Mesenchymal stem cell (in vitro differentiated cells and primary cell): ENCODE measurements around the gene CLIC1.

ENCODE experiments used
- DNase-seq: peaks from one replicate; pipeline ENCODE4 v3.0.0-alpha.2; 2013
- H2AFZ ChIP-seq: one replicate; pipeline ENCODE4 v1.6.1; 2013; ENCODE audit warnings: low read depth, mild to moderate bottlenecking, control low read depth, inconsistent platforms, low read length, moderate library complexity
- H2AK5ac ChIP-seq: 2 replicates; pipeline ENCODE4 v1.6.1; 2013; ENCODE audit warnings: low read length, moderate library complexity, mild to moderate bottlenecking, inconsistent platforms; ENCODE audit not compliant: severe bottlenecking
- H2BK120ac ChIP-seq: one replicate; pipeline ENCODE4 v1.6.1; 2013; ENCODE audit warnings: low read depth, mild to moderate bottlenecking, inconsistent platforms, low read length, moderate library complexity
- H2BK12ac ChIP-seq, 2 experiments: one replicate each; pipeline ENCODE4 v1.6.1; 2013; ENCODE audit warnings: inconsistent platforms in 2 of 2, low read length in 2 of 2, mild to moderate bottlenecking in 2 of 2, moderate library complexity in 2 of 2, control low read depth in 1 of 2
- H2BK15ac ChIP-seq: one replicate; pipeline ENCODE4 v1.6.1; 2013; ENCODE audit warnings: mild to moderate bottlenecking, low read depth, inconsistent platforms; ENCODE audit not compliant: poor library complexity, severe bottlenecking
- H2BK5ac ChIP-seq: 2 replicates; pipeline ENCODE4 v1.6.1; 2013; ENCODE audit warnings: low read depth, mild to moderate bottlenecking, low read length, control low read depth, inconsistent platforms; ENCODE audit not compliant: poor library complexity, severe bottlenecking
- H3K14ac ChIP-seq, 2 experiments: one replicate each; pipeline ENCODE4 v1.6.1; 2013; ENCODE audit warnings: inconsistent platforms in 2 of 2, low read length in 2 of 2, control low read depth in 1 of 2, mild to moderate bottlenecking in 1 of 2, moderate library complexity in 1 of 2
- H3K18ac ChIP-seq, 2 experiments: one replicate each; pipeline ENCODE4 v1.6.1; 2013; ENCODE audit warnings: inconsistent platforms in 2 of 2, low read length in 2 of 2, control low read depth in 1 of 2, low read depth in 1 of 2, mild to moderate bottlenecking in 1 of 2
- H3K23ac ChIP-seq, 2 experiments: one replicate each; pipeline ENCODE4 v1.6.1; 2013; ENCODE audit warnings: inconsistent platforms in 2 of 2, low read length in 2 of 2, mild to moderate bottlenecking in 2 of 2, moderate library complexity in 2 of 2, control low read depth in 1 of 2
- H3K27ac ChIP-seq: 2 replicates; pipeline ENCODE4 v1.5.1; 2013; ENCODE audit warnings: mild to moderate bottlenecking, moderate library complexity, low read length, control low read depth, inconsistent platforms; ENCODE audit not compliant: poor library complexity, severe bottlenecking
- H3K27me3 ChIP-seq, 2 experiments: 2 replicates each; pipeline versions ENCODE4 v1.6.1 to v1.7.0; 2013; ENCODE audit warnings: low read length in 2 of 2, mild to moderate bottlenecking in 2 of 2, moderate library complexity in 2 of 2, control low read depth in 1 of 2, inconsistent platforms in 1 of 2; ENCODE audit not compliant: control insufficient read depth in 1 of 2, insufficient read depth in 1 of 2
- H3K36me3 ChIP-seq, 2 experiments: 2 replicates each; pipeline versions ENCODE4 v1.6.1 to v1.7.0; 2013; ENCODE audit warnings: low read length in 2 of 2, control low read depth in 1 of 2, inconsistent platforms in 1 of 2, low read depth in 1 of 2, mild to moderate bottlenecking in 1 of 2; ENCODE audit not compliant: insufficient read depth in 2 of 2, control insufficient read depth in 1 of 2
- H3K4ac ChIP-seq, 2 experiments: one replicate each; pipeline ENCODE4 v1.6.1; 2013; ENCODE audit warnings: inconsistent platforms in 2 of 2, low read length in 2 of 2, mild to moderate bottlenecking in 2 of 2, moderate library complexity in 2 of 2, control low read depth in 1 of 2, low read depth in 1 of 2
- H3K4me1 ChIP-seq: 2 replicates; pipeline ENCODE4 v1.6.1; 2013; ENCODE audit warnings: low read depth, low read length, control low read depth; ENCODE audit not compliant: control insufficient read depth, insufficient read depth
- H3K4me2 ChIP-seq: 2 replicates; pipeline ENCODE4 v1.6.1; 2013; ENCODE audit warnings: low read length, mild to moderate bottlenecking, inconsistent platforms; ENCODE audit not compliant: poor library complexity, severe bottlenecking
- H3K4me3 ChIP-seq, 2 experiments: 2 replicates each; pipeline versions ENCODE4 v1.5.1 to v1.7.0; 2013; ENCODE audit warnings: low read length in 2 of 2, mild to moderate bottlenecking in 2 of 2, control low read depth in 1 of 2, low read depth in 1 of 2; ENCODE audit not compliant: insufficient read depth in 1 of 2
- H3K79me1 ChIP-seq: replicated peaks from 2 replicates; pipeline ENCODE4 v1.6.1; 2013; ENCODE audit warnings: mild to moderate bottlenecking, control low read depth, low read length, inconsistent platforms; ENCODE audit not compliant: poor library complexity, severe bottlenecking
- H3K9ac ChIP-seq: 2 replicates; pipeline ENCODE4 v1.7.0; 2013; ENCODE audit warnings: mild to moderate bottlenecking, low read length, moderate library complexity
- H3K9me3 ChIP-seq: 2 replicates; pipeline ENCODE4 v1.7.0; 2013; ENCODE audit warnings: mild to moderate bottlenecking, low read length; ENCODE audit not compliant: control insufficient read depth
- H4K8ac ChIP-seq: one replicate; pipeline ENCODE4 v1.6.1; 2013; ENCODE audit warnings: inconsistent platforms, mild to moderate bottlenecking, low read length, moderate library complexity
- H4K91ac ChIP-seq: one replicate; pipeline ENCODE4 v1.6.1; 2013; ENCODE audit warnings: mild to moderate bottlenecking, low read length, inconsistent platforms
- WGBS: methylation state at CpG from one replicate; pipeline ENCODE4 v1.1.7; 2013; ENCODE audit warnings: mixed read lengths; 5-methylcytosine and 5-hydroxymethylcytosine counted together

CLIC1 gene

GRCh38 chr6:31762878-31763618 is 26.7 kb upstream of the CLIC1 start:
- peak overlapping the region; percentile 53 for H2AK5ac ChIP-seq
- H3K4me2 ChIP-seq: no peak overlapping the region
- no peak overlapping the region for H2BK5ac ChIP-seq
- H3K27ac ChIP-seq: no peak overlapping the region
- peak overlapping the region; percentile 80 to 84 for H3K18ac ChIP-seq
- WGBS: 84% methylated on average over 8 of the region's 8 CpGs
- H3K14ac ChIP-seq: peak overlapping the region in 1 of 2 experiments; percentile 61
- peak overlapping the region; percentile 59 to 83 for H2BK12ac ChIP-seq
- peak overlapping the region; percentile 36 for H2BK15ac ChIP-seq
- peaks cover 0 to 6% of the 10 kb centered on the region in 2 experiments for H3K27me3 ChIP-seq
- no peaks in the 10 kb centered on the region for H3K9me3 ChIP-seq
- H4K91ac ChIP-seq: peak overlapping the region; percentile 98
- H4K8ac ChIP-seq: peak overlapping the region; percentile 94
- H2AFZ ChIP-seq: peak overlapping the region; percentile 20
- no peak overlapping the region for H3K23ac ChIP-seq
- no peak for DNase-seq
- peak overlapping the region; percentile 47 for H3K9ac ChIP-seq
- peak overlapping the region; percentile 64 for H2BK120ac ChIP-seq
- peak overlapping the region; percentile 42 to 78 for H3K4ac ChIP-seq
- no peak overlapping the region for H3K4me3 ChIP-seq
- peaks cover 15 to 27% of the 10 kb centered on the region in 2 experiments for H3K36me3 ChIP-seq
- no peaks in the 10 kb centered on the region for H3K79me1 ChIP-seq
- H3K4me1 ChIP-seq: peaks cover 12% of the 10 kb centered on the region

DNA sequence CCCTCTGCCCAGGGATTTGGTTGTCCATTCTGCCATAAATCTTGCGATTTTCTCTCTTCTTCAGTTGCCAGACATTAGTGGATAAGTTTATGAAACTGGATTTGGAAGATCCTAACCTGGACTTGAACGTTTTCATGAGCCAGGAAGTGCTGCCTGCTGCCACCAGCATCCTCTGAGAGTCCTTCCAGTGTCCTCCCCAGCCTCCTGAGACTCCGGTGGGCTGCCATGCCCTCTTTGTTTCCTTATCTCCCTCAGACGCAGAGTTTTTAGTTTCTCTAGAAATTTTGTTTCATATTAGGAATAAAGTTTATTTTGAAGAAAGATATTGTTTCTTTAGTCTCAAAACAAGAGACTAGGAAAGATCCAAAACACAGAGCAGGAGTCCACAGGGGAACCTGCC is 26.0 kb upstream of the CLIC1 start, which contains the start of gene SAPCD1:
Gene SAPCD1, plus strand, starts transcription at position 301 of the 400 bp plus-strand sequence. CDS start 399 bp downstream, outside the sequence.
- no peaks in the 10 kb centered on the region for H3K79me1 ChIP-seq

GRCh38 chr6:31761343-31761742 is 25.0 kb upstream of the CLIC1 start:
- WGBS: 99% methylated on average over 7 of the region's 8 CpGs
- H3K23ac ChIP-seq: no peak overlapping the region
- DNase-seq: no peak

More for the DNA sequence above, 26.0 kb upstream of the CLIC1 start, which contains the start of gene SAPCD1:
- Histone ChIP-seq H3K4ac (peak within 1 kb of the TSS; percentile 42 to 78), H3K4me1 (peaks cover 12% of the 10 kb centered on the region), H3K4me2 (no peak within 1 kb of the TSS), H4K91ac (peak within 1 kb of the TSS; percentile 98), H3K9me3 (no peaks in the 10 kb centered on the region), H3K9ac (peak within 1 kb of the TSS; percentile 47), H3K27me3 (peaks cover 0 to 6% of the 10 kb centered on the region in 2 experiments), H2BK120ac (peak within 1 kb of the TSS; percentile 64), H3K18ac (peak within 1 kb of the TSS; percentile 80 to 84), H3K4me3 (no peak within 1 kb of the TSS), H2BK12ac (peak within 1 kb of the TSS; percentile 59 to 83), H3K27ac (no peak within 1 kb of the TSS), H3K14ac (peak within 1 kb of the TSS in 1 of 2 experiments; percentile 61), H2AFZ (peak within 1 kb of the TSS; percentile 20), H2BK15ac (peak within 1 kb of the TSS; percentile 36), H2BK5ac (no peak within 1 kb of the TSS), H4K8ac (peak within 1 kb of the TSS; percentile 94), H3K36me3 (peaks cover 15 to 27% of the 10 kb centered on the region in 2 experiments), H3K23ac (no peak within 1 kb of the TSS), H2AK5ac (peak within 1 kb of the TSS; percentile 53)
- no peak for DNase-seq
- WGBS: 87% methylated on average over 3 of the region's 4 CpGs

GRCh38 chr6:31760790-31761189 is 24.5 kb upstream of the CLIC1 start:
- Histone ChIP-seq H3K4ac (no peak overlapping the region), H2AFZ (no peak overlapping the region), H4K8ac (no peak overlapping the region), H3K4me1 (peaks cover 5% of the 10 kb centered on the region), H3K9me3 (no peaks in the 10 kb centered on the region), H3K18ac (no peak overlapping the region), H3K36me3 (peaks cover 15 to 27% of the 10 kb centered on the region in 2 experiments), H3K79me1 (no peaks in the 10 kb centered on the region), H3K4me2 (no peak overlapping the region), H3K23ac (no peak overlapping the region), H3K27ac (no peak overlapping the region), H3K9ac (no peak overlapping the region), H2BK5ac (no peak overlapping the region), H2BK120ac (no peak overlapping the region), H3K14ac (no peak overlapping the region), H2BK12ac (no peak overlapping the region), H3K4me3 (no peak overlapping the region), H3K27me3 (no peaks in the 10 kb centered on the region), H4K91ac (no peak overlapping the region), H2AK5ac (no peak overlapping the region), H2BK15ac (no peak overlapping the region)
- WGBS: 99% methylated on average over 3 of the region's 5 CpGs
- DNase-seq: no peak

More at GRCh38 chr6:31761343-31761742, 25.0 kb upstream of the CLIC1 start:
- Histone ChIP-seq H3K9me3 (no peaks in the 10 kb centered on the region), H3K27me3 (peaks cover 0 to 5% of the 10 kb centered on the region in 2 experiments), H4K8ac (no peak overlapping the region), H3K27ac (no peak overlapping the region), H4K91ac (no peak overlapping the region), H2BK15ac (no peak overlapping the region), H3K14ac (no peak overlapping the region), H2AFZ (no peak overlapping the region), H3K4me3 (no peak overlapping the region), H3K9ac (no peak overlapping the region), H2BK120ac (no peak overlapping the region), H2AK5ac (no peak overlapping the region), H3K36me3 (peaks cover 15 to 27% of the 10 kb centered on the region in 2 experiments), H3K4me2 (no peak overlapping the region), H3K4me1 (peaks cover 6% of the 10 kb centered on the region), H3K18ac (no peak overlapping the region), H3K4ac (no peak overlapping the region), H2BK5ac (no peak overlapping the region), H2BK12ac (no peak overlapping the region), H3K79me1 (no peaks in the 10 kb centered on the region)
